GM18951 (cell line): ENCODE results near the gene RGS10.

Experiments
- POLR2A ChIP-seq: IDR thresholded peaks from 4 replicates; pipeline ENCODE4 v1.6.1; 2011; ENCODE audit warnings: mild to moderate bottlenecking; ENCODE audit not compliant: insufficient read length, insufficient read depth; ENCODE audit errors: extremely low read depth
- in situ Hi-C: fragments of 300-500 bp; cut with MboI; formaldehyde crosslinking; loops from one replicate; pipeline ENCODE4 v1.12.0; 2022; ENCODE audit warnings: low sequenced_read_pairs, mixed read lengths, inconsistent platforms; ENCODE audit not compliant: unreplicated experiment

RGS10 gene

GRCh38 chr10:119543814-119544642 is 1.5 kb upstream of the RGS10 start:
- TF ChIP-seq POLR2A = no peak

GRCh38 chr10:119542988-119543813 is 682 bp upstream of the RGS10 start:
- in situ Hi-C loops = no loop called here
- TF ChIP-seq POLR2A = no peak

More at GRCh38 chr10:119543814-119544642, 1.5 kb upstream of the RGS10 start:
- in situ Hi-C loops = no loop called here

GRCh38 chr10:119541459-119542356 is 811 bp downstream of the RGS10 start:
- in situ Hi-C loops = no loop called here
- TF ChIP-seq POLR2A = peak; percentile 27

- TF ChIP-seq POLR2A = no peak
- in situ Hi-C loops = no loop called here
Measured at GRCh38 chr10:119541046-119541445, 1.5 kb downstream of the RGS10 start.

- no peak for TF ChIP-seq POLR2A
- in situ Hi-C loops = no loop called here
Measured at GRCh38 chr10:119540038-119540437, 2.5 kb downstream of the RGS10 start.

GRCh38 chr10:119539359-119539825 is 3.1 kb downstream of the RGS10 start:
- no peak for TF ChIP-seq POLR2A
- in situ Hi-C loops = no loop called here

- no peak for TF ChIP-seq POLR2A
- in situ Hi-C loops = no loop called here
Measured at GRCh38 chr10:119538632-119539358, 3.7 kb downstream of the RGS10 start.

GRCh38 chr10:119537953-119538630 is 4.4 kb downstream of the RGS10 start:
- TF ChIP-seq POLR2A = no peak
- in situ Hi-C loops = no loop called here

GRCh38 chr10:119536508-119537025 is 6.0 kb downstream of the RGS10 start:
- TF ChIP-seq POLR2A = no peak
- in situ Hi-C loops = no loop called here

GRCh38 chr10:119535837-119536507 is 6.5 kb downstream of the RGS10 start:
- in situ Hi-C loops = no loop called here
- TF ChIP-seq POLR2A = no peak

GRCh38 chr10:119535305-119535704 is 7.2 kb downstream of the RGS10 start:
- in situ Hi-C loops = no loop called here
- TF ChIP-seq POLR2A = no peak
